ENCODE measurements around the gene TPT1.
"Not testable (repeated sequence)": the region's sequence is repeated elsewhere in the genome, so short reads cannot be mapped to it uniquely, and the experiment has no call there.

The TPT1 gene

DNA sequence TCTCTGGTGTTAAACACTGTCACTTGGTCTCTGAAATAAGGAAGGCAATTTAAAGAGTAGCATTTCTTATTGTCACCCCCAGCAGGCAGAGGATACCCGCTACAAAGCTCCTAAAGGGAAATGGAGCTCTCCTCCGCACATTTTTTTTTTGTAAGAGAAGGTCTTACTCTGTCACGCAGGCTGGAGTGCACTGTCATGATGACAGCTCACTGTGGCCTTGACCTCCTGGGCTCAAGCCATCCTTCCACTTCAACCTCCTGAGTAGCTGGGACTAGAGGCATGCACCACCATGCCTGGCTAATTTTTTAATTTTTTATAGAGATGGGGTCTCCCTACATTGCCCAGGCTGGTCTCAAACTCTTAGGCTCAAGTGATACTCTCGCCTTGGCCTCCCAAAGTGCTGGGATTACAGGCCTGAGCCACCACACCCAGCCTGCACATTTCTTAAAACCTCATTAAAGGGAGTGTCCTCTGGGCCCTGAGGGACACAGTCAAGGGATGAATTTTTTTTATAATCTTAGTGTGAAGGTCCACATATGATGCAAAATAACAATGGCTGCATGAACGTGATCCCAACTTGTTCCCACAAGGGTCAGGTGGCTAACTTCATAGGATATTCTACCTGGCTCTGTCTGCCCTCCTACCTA, 45.0 kb upstream of the TPT1 start:
- Histone ChIP-seq H3K36me3 (ENCODE audit: insufficient read depth, low read length) (0 out of 2 replicates have a peak, but pooled peaks cover 3% of the 10 kb centered on the region), H3K9me3 (ENCODE audit: low read length) (no peaks in the 10 kb centered on the region), H3K4me3 (ENCODE audit: low read depth, low read length, poor library complexity, severe bottlenecking) (no peak overlapping the region), H3K9me2 (ENCODE audit: low read depth, low read length) (no peaks in the 10 kb centered on the region), H2AFZ (ENCODE audit: low read length) (no peak overlapping the region), H3K4me2 (ENCODE audit: low read length) (no peak overlapping the region), H3K4me1 (ENCODE audit: insufficient read depth, low read length, severe bottlenecking) (no peaks in the 10 kb centered on the region), H3F3A (ENCODE audit: insufficient read depth, low read length) (no peaks in the 10 kb centered on the region), H3K27me3 (ENCODE audit: insufficient read depth, low read length) (no peaks in the 10 kb centered on the region), H4K20me1 (ENCODE audit: insufficient read depth, low read length) (no peaks in the 10 kb centered on the region), H3K9ac (ENCODE audit: low read length) (no peak overlapping the region), H3K27ac (ENCODE audit: low read depth, low read length, poor library complexity, severe bottlenecking) (no peak overlapping the region), H3K79me2 (ENCODE audit: insufficient read depth, low read length) (no peaks in the 10 kb centered on the region)
- TF ChIP-seq EZH2 (IDR thresholded peaks at IDR 0.05; ENCODE audit: borderline replicate concordance, low read length): no peak
- TF ChIP-seq, protein P1, sequence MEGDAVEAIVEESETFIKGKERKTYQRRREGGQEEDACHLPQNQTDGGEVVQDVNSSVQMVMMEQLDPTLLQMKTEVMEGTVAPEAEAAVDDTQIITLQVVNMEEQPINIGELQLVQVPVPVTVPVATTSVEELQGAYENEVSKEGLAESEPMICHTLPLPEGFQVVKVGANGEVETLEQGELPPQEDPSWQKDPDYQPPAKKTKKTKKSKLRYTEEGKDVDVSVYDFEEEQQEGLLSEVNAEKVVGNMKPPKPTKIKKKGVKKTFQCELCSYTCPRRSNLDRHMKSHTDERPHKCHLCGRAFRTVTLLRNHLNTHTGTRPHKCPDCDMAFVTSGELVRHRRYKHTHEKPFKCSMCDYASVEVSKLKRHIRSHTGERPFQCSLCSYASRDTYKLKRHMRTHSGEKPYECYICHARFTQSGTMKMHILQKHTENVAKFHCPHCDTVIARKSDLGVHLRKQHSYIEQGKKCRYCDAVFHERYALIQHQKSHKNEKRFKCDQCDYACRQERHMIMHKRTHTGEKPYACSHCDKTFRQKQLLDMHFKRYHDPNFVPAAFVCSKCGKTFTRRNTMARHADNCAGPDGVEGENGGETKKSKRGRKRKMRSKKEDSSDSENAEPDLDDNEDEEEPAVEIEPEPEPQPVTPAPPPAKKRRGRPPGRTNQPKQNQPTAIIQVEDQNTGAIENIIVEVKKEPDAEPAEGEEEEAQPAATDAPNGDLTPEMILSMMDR (IDR thresholded peaks at IDR 0.05; ENCODE audit: low read length): no peak

GRCh38 chr13:45385320-45385719, 44.3 kb upstream of the TPT1 start:
- Histone ChIP-seq H3K9me3 (ENCODE audit: low read length) (no peaks in the 10 kb centered on the region), H3K4me2 (ENCODE audit: low read length) (no peak overlapping the region), H3F3A (ENCODE audit: insufficient read depth, low read length) (no peaks in the 10 kb centered on the region), H3K4me1 (ENCODE audit: insufficient read depth, low read length, severe bottlenecking) (no peaks in the 10 kb centered on the region), H3K9me2 (ENCODE audit: low read depth, low read length) (no peaks in the 10 kb centered on the region), H3K4me3 (ENCODE audit: low read depth, low read length, poor library complexity, severe bottlenecking) (no peak overlapping the region), H4K20me1 (ENCODE audit: insufficient read depth, low read length) (no peaks in the 10 kb centered on the region), H3K27ac (ENCODE audit: low read depth, low read length, poor library complexity, severe bottlenecking) (no peak overlapping the region), H2AFZ (ENCODE audit: low read length) (no peak overlapping the region), H3K27me3 (ENCODE audit: insufficient read depth, low read length) (no peaks in the 10 kb centered on the region), H3K9ac (ENCODE audit: low read length) (no peak overlapping the region), H3K36me3 (ENCODE audit: insufficient read depth, low read length) (0 out of 2 replicates have a peak, but pooled peaks cover 3% of the 10 kb centered on the region), H3K79me2 (ENCODE audit: insufficient read depth, low read length) (no peaks in the 10 kb centered on the region)
- no peak for TF ChIP-seq EZH2 (IDR thresholded peaks at IDR 0.05; ENCODE audit: borderline replicate concordance, low read length)
- TF ChIP-seq, protein P1 (IDR thresholded peaks at IDR 0.05; ENCODE audit: low read length): no peak

GRCh38 chr13:45384474-45385174, 43.6 kb upstream of the TPT1 start:
- Histone ChIP-seq H3K9ac (ENCODE audit: low read length) (no peak overlapping the region), H3F3A (ENCODE audit: insufficient read depth, low read length) (no peaks in the 10 kb centered on the region), H3K4me2 (ENCODE audit: low read length) (no peak overlapping the region), H3K4me3 (ENCODE audit: low read depth, low read length, poor library complexity, severe bottlenecking) (no peak overlapping the region), H4K20me1 (ENCODE audit: insufficient read depth, low read length) (no peaks in the 10 kb centered on the region), H3K9me2 (ENCODE audit: low read depth, low read length) (no peaks in the 10 kb centered on the region), H3K27ac (ENCODE audit: low read depth, low read length, poor library complexity, severe bottlenecking) (no peak overlapping the region), H3K79me2 (ENCODE audit: insufficient read depth, low read length) (no peaks in the 10 kb centered on the region), H3K36me3 (ENCODE audit: insufficient read depth, low read length) (0 out of 2 replicates have a peak, but pooled peaks cover 3% of the 10 kb centered on the region), H3K9me3 (ENCODE audit: low read length) (no peaks in the 10 kb centered on the region), H3K4me1 (ENCODE audit: insufficient read depth, low read length, severe bottlenecking) (no peaks in the 10 kb centered on the region), H2AFZ (ENCODE audit: low read length) (no peak overlapping the region), H3K27me3 (ENCODE audit: insufficient read depth, low read length) (no peaks in the 10 kb centered on the region)
- TF ChIP-seq EZH2 (IDR thresholded peaks at IDR 0.05; ENCODE audit: borderline replicate concordance, low read length): no peak
- TF ChIP-seq, protein P1 (IDR thresholded peaks at IDR 0.05; ENCODE audit: low read length): no peak

DNA sequence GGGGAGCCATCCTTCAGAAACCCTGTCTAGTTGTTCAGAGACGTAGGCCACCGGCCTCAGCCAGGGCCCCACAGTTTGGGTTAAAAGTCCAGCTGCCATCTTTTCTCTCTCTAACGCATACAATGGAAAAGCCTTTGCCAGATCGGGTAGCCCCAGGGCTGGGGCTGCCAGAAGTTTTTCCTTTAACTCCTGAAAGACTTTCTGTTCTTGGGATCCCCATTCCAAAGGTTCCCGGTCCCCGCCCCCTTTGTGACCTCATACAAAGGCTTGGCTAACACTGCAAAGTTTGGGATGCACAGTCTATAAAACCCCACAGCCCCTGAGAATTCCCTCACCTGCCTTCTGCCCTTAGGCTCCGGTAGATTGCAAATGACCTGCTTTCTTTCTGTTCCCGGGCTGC, 41.8 kb upstream of the TPT1 start:
- H3K27ac ChIP-seq (ENCODE audit: low read depth, low read length, poor library complexity, severe bottlenecking); H3K79me2 ChIP-seq (ENCODE audit: insufficient read depth, low read length); H3K9me2 ChIP-seq (ENCODE audit: low read depth, low read length); H3K9ac ChIP-seq (ENCODE audit: low read length); H2AFZ ChIP-seq (ENCODE audit: low read length); H4K20me1 ChIP-seq (ENCODE audit: insufficient read depth, low read length); H3K4me2 ChIP-seq (ENCODE audit: low read length); H3K4me3 ChIP-seq (ENCODE audit: low read depth, low read length, poor library complexity, severe bottlenecking); H3K27me3 ChIP-seq (ENCODE audit: insufficient read depth, low read length); H3K4me1 ChIP-seq (ENCODE audit: insufficient read depth, low read length, severe bottlenecking); H3F3A ChIP-seq (ENCODE audit: insufficient read depth, low read length); H3K36me3 ChIP-seq (ENCODE audit: insufficient read depth, low read length); H3K9me3 ChIP-seq (ENCODE audit: low read length): not testable (repeated sequence)
